Nephron (organoid): ENCODE results near the gene PLEKHA7.
"Not testable (repeated sequence)": the region's sequence is repeated elsewhere in the genome, so short reads cannot be mapped to it uniquely, and the experiment has no call there.

Experiments
- H3K27ac Mint-ChIP-seq, 3 experiments: 2 replicates each; pipeline ENCODE4 v1.8.0; 2020; ENCODE audit warnings: mixed read lengths in 3 of 3, mild to moderate bottlenecking in 2 of 3, moderate library complexity in 1 of 3
- H3K27me3 Mint-ChIP-seq: 2 replicates; pipeline ENCODE4 v1.8.0; 2021; ENCODE audit warnings: low read depth, mild to moderate bottlenecking, moderate library complexity, mixed read lengths
- H3K36me3 Mint-ChIP-seq: 2 replicates; pipeline ENCODE4 v1.8.0; 2020; ENCODE audit warnings: low read depth, mixed read lengths
- H3K4me1 Mint-ChIP-seq: 2 replicates; pipeline ENCODE4 v1.8.0; 2020; ENCODE audit warnings: mixed read lengths
- H3K4me3 Mint-ChIP-seq, 3 experiments: 2 replicates each; pipeline ENCODE4 v1.8.0; 2020; ENCODE audit warnings: mild to moderate bottlenecking in 3 of 3, mixed read lengths in 3 of 3, moderate library complexity in 2 of 3
- H3K9me3 Mint-ChIP-seq: 2 replicates; pipeline ENCODE4 v1.8.0; 2020; ENCODE audit warnings: mixed read lengths
- CTCF ChIP-seq, 3 experiments: fragments of 200-600 bp; sonication (generic); IDR thresholded peaks; one replicate each; pipeline ENCODE4 v1.5.0; 2021; ENCODE audit warnings: antibody characterized with exemption in 3 of 3; ENCODE audit not compliant: unreplicated experiment in 3 of 3

Gene PLEKHA7

GRCh38 chr11:17000987-17001386 is 13.2 kb downstream of the PLEKHA7 start:
- peaks cover 4% of the 10 kb centered on the region for H3K4me1 Mint-ChIP-seq
- TF ChIP-seq CTCF (IDR thresholded peaks at IDR 0.05; ENCODE audit: unreplicated experiment in 3 of 3) = no peak
- H3K9me3 Mint-ChIP-seq = no peaks in the 10 kb centered on the region

GRCh38 chr11:17000253-17000652 is 14.0 kb downstream of the PLEKHA7 start:
- not testable (repeated sequence) for H3K27ac Mint-ChIP-seq, H3K27me3 Mint-ChIP-seq

More at GRCh38 chr11:17000987-17001386, 13.2 kb downstream of the PLEKHA7 start:
- peak overlapping the region in 1 of 3 experiments; percentile 26 for H3K4me3 Mint-ChIP-seq
- no peaks in the 10 kb centered on the region for H3K27me3 Mint-ChIP-seq
- H3K27ac Mint-ChIP-seq = no peak overlapping the region
- no peaks in the 10 kb centered on the region for H3K36me3 Mint-ChIP-seq

GRCh38 chr11:16999116-16999515 is 15.1 kb downstream of the PLEKHA7 start:
- Mint-ChIP-seq H3K9me3 (no peaks in the 10 kb centered on the region), H3K27me3 (no peaks in the 10 kb centered on the region), H3K4me1 (peaks cover 5% of the 10 kb centered on the region), H3K27ac (peak overlapping the region in 2 of 3 experiments; percentile 48 to 65), H3K36me3 (no peaks in the 10 kb centered on the region), H3K4me3 (no peak overlapping the region)
- TF ChIP-seq CTCF (IDR thresholded peaks at IDR 0.05; ENCODE audit: unreplicated experiment in 3 of 3) = no peak

More at GRCh38 chr11:17000253-17000652, 14.0 kb downstream of the PLEKHA7 start:
- H3K4me1 Mint-ChIP-seq, H3K36me3 Mint-ChIP-seq, H3K9me3 Mint-ChIP-seq, H3K4me3 Mint-ChIP-seq: not testable (repeated sequence)

- no peak for TF ChIP-seq CTCF (IDR thresholded peaks at IDR 0.05; ENCODE audit: unreplicated experiment in 3 of 3)
- Mint-ChIP-seq H3K36me3 (peaks cover 4% of the 10 kb centered on the region), H3K4me3 (no peak overlapping the region)
Measured at GRCh38 chr11:16997624-16998023, 16.6 kb downstream of the PLEKHA7 start.

GRCh38 chr11:16993495-16993894 is 20.7 kb downstream of the PLEKHA7 start:
- H3K4me1 Mint-ChIP-seq = peaks cover 15% of the 10 kb centered on the region
- TF ChIP-seq CTCF (IDR thresholded peaks at IDR 0.05; ENCODE audit: unreplicated experiment in 3 of 3) = no peak
- peak overlapping the region in 2 of 3 experiments; percentile 8 to 10 for H3K4me3 Mint-ChIP-seq
- H3K9me3 Mint-ChIP-seq = no peaks in the 10 kb centered on the region
- H3K36me3 Mint-ChIP-seq = peaks cover 4% of the 10 kb centered on the region
- peak overlapping the region; percentile 85 to 98 (median 93) for H3K27ac Mint-ChIP-seq
- peaks cover 3% of the 10 kb centered on the region for H3K27me3 Mint-ChIP-seq

More at GRCh38 chr11:16997624-16998023, 16.6 kb downstream of the PLEKHA7 start:
- H3K9me3 Mint-ChIP-seq = no peaks in the 10 kb centered on the region
- no peaks in the 10 kb centered on the region for H3K27me3 Mint-ChIP-seq
- peak overlapping the region; percentile 25 to 65 (median 33) for H3K27ac Mint-ChIP-seq
- H3K4me1 Mint-ChIP-seq = peaks cover 10% of the 10 kb centered on the region

- no peak for TF ChIP-seq CTCF (IDR thresholded peaks at IDR 0.05; ENCODE audit: unreplicated experiment in 3 of 3)
- H3K4me3 Mint-ChIP-seq = peak overlapping the region in 2 of 3 experiments; percentile 40 to 57
- peaks cover 3% of the 10 kb centered on the region for H3K27me3 Mint-ChIP-seq
- H3K9me3 Mint-ChIP-seq = no peaks in the 10 kb centered on the region
- H3K36me3 Mint-ChIP-seq = peaks cover 4% of the 10 kb centered on the region
- H3K27ac Mint-ChIP-seq = peak overlapping the region; percentile 85 to 98 (median 93)
- H3K4me1 Mint-ChIP-seq = peaks cover 16% of the 10 kb centered on the region
Measured at GRCh38 chr11:16992846-16993245, 21.4 kb downstream of the PLEKHA7 start.
